ENCODE results near the gene ABLIM1.

The ABLIM1 gene

DNA sequence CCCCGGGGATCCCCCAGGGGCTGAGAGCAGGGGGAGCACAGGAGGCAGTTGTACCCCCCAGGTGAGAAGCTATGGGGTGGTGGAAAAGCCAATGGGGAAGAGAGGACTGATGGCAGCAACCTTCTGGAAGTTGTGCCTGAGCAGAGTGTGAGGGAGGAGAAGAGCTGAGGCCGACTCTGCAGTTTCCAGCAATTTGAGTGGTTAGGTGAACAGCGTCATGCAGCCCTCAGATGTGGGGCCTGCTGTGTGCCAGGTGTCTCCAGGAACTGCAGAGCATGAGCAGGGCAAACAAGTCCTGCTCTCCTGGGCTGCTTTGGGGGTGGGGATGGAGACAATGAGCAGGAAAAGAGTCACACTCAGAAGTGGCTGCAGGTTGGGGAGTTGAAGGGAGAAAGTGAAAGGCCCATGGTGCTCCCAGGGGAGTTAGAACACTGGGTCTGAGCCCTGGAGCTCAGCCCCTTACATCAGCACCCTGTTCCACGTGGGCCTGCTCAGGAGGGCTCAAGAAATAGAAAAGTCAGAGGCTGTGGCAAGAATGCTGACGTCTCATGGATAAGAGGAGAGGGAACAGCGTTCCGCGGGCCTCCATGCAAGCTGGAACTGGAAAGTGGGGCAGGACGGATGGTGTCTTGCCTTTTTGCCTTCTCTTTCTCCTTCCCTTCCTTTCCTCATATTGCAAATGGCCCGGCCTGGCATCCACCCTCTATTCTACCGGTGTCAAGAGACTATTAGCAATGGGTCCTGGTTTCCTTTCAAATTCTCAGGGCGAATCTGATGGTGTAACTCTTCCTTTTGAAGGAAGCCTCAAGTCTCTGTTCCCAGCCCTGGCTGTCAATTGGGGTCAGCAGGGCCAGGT lies 249.7 kb downstream of the ABLIM1 start:
- Histone ChIP-seq H3K9me3 (ENCODE audit: control insufficient read depth in 2 of 2, low read length in 2 of 2) (no peaks in the 10 kb centered on the region), H3K27me3 (ENCODE audit: control insufficient read depth in 2 of 2, insufficient read depth in 2 of 2, low read length in 2 of 2) (no peaks in the 10 kb centered on the region), H3K4me3 (ENCODE audit: low read length in 2 of 2) (no peak overlapping the region), H3K9ac (ENCODE audit: low read depth in 1 of 2, low read length in 2 of 2) (no peak overlapping the region), H3K36me3 (ENCODE audit: control insufficient read depth in 2 of 2, insufficient read depth in 2 of 2, low read length in 2 of 2) (no peaks in the 10 kb centered on the region), H3K4me1 (ENCODE audit: control insufficient read depth in 2 of 2, insufficient read depth in 2 of 2, low read length in 2 of 2) (peaks cover 3 to 6% of the 10 kb centered on the region in 2 donors), H3K27ac (ENCODE audit: low read depth in 2 of 2, low read length in 2 of 2) (no peak overlapping the region)

GRCh38 chr10:114406455-114406854 lies 251.6 kb downstream of the ABLIM1 start:
- peaks cover 3 to 7% of the 10 kb centered on the region in 2 donors for H3K4me1 ChIP-seq (ENCODE audit: control insufficient read depth in 2 of 2, insufficient read depth in 2 of 2, low read length in 2 of 2)
- H3K9ac ChIP-seq (ENCODE audit: low read depth in 1 of 2, low read length in 2 of 2), result no peak overlapping the region
- no peaks in the 10 kb centered on the region for H3K9me3 ChIP-seq (ENCODE audit: control insufficient read depth in 2 of 2, low read length in 2 of 2)
- H3K4me3 ChIP-seq (ENCODE audit: low read length in 2 of 2), result no peak overlapping the region
- H3K27me3 ChIP-seq (ENCODE audit: control insufficient read depth in 2 of 2, insufficient read depth in 2 of 2, low read length in 2 of 2), result peaks cover 0 to 3% of the 10 kb centered on the region in 2 donors
- H3K36me3 ChIP-seq (ENCODE audit: control insufficient read depth in 2 of 2, insufficient read depth in 2 of 2, low read length in 2 of 2), result no peaks in the 10 kb centered on the region
- no peak overlapping the region for H3K27ac ChIP-seq (ENCODE audit: low read depth in 2 of 2, low read length in 2 of 2)

DNA sequence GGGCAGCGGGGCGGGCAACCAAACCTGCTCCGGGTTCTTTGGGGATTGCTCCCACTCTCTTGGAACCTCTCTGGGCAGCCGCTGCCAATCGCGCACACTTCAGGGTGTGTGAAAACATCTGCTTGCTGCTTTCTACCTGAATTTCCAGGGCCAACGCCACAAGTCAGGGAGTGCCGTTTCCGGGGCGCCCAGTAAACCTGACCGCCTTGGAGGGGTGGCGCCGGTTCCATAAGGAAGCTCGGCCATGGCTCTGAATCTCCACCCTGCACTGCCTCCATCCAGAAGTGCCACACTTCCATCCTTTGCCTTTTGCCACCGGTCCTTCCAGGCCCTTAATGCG lies 253.1 kb downstream of the ABLIM1 start:
- Histone ChIP-seq H3K27ac (ENCODE audit: low read depth in 2 of 2, low read length in 2 of 2) (peak overlapping the region; percentile 70 to 85), H3K9ac (ENCODE audit: low read depth in 1 of 2, low read length in 2 of 2) (peak overlapping the region; percentile 41 to 65), H3K27me3 (ENCODE audit: control insufficient read depth in 2 of 2, insufficient read depth in 2 of 2, low read length in 2 of 2) (peaks cover 0 to 3% of the 10 kb centered on the region in 2 donors), H3K9me3 (ENCODE audit: control insufficient read depth in 2 of 2, low read length in 2 of 2) (no peaks in the 10 kb centered on the region), H3K4me3 (ENCODE audit: low read length in 2 of 2) (peak overlapping the region; percentile 57 to 59), H3K36me3 (ENCODE audit: control insufficient read depth in 2 of 2, insufficient read depth in 2 of 2, low read length in 2 of 2) (no peaks in the 10 kb centered on the region), H3K4me1 (ENCODE audit: control insufficient read depth in 2 of 2, insufficient read depth in 2 of 2, low read length in 2 of 2) (peaks cover 7 to 9% of the 10 kb centered on the region in 2 donors)

GRCh38 chr10:114404171-114405010 lies 253.7 kb downstream of the ABLIM1 start, which contains the start of gene AFAP1L2:
TSS of gene AFAP1L2 (minus strand) at chr10:114404502. CDS start at chr10:114404455, 47 bp downstream.
- Histone ChIP-seq H3K9ac (ENCODE audit: low read depth in 1 of 2, low read length in 2 of 2) (peak within 1 kb of the TSS; percentile 41 to 65), H3K4me1 (ENCODE audit: control insufficient read depth in 2 of 2, insufficient read depth in 2 of 2, low read length in 2 of 2) (peaks cover 7 to 9% of the 10 kb centered on the region in 2 donors), H3K36me3 (ENCODE audit: control insufficient read depth in 2 of 2, insufficient read depth in 2 of 2, low read length in 2 of 2) (no peaks in the 10 kb centered on the region), H3K27me3 (ENCODE audit: control insufficient read depth in 2 of 2, insufficient read depth in 2 of 2, low read length in 2 of 2) (peaks cover 0 to 3% of the 10 kb centered on the region in 2 donors), H3K4me3 (ENCODE audit: low read length in 2 of 2) (peak within 1 kb of the TSS; percentile 59 to 60), H3K9me3 (ENCODE audit: control insufficient read depth in 2 of 2, low read length in 2 of 2) (no peaks in the 10 kb centered on the region), H3K27ac (ENCODE audit: low read depth in 2 of 2, low read length in 2 of 2) (peak within 1 kb of the TSS; percentile 70 to 85)

DNA sequence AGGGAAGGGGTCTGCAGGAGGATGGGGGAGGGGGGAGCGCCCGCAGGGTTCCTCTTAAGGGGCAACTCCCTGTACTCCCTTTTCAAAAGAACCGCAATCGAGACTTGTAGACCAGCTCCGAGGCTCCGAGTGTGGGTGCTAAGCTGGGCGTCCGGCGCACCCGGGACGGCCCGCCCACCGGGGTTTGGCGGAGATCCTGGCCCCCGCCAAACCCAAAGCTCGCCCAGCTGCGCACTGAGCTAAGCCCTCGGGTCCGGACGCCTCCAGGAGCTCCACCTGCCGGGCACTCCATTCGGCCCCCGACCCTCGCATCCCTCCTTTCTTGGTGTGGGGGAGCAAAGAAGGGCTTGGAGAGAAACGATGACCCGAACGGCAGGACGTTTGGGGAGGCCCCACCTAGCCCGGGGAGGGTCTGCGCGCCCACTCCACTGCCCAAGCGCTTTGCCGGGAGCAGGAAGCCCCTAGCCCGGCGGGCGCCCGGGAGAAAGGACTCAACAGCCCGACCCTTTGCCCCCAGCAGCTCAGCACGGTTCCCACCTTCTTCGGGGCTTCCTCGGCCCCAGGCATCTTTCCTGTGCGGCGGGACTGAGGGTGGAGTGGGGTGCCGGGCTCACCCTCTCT lies 254.4 kb downstream of the ABLIM1 start:
- Histone ChIP-seq H3K27me3 (ENCODE audit: control insufficient read depth in 2 of 2, insufficient read depth in 2 of 2, low read length in 2 of 2) (peaks cover 0 to 3% of the 10 kb centered on the region in 2 donors), H3K4me1 (ENCODE audit: control insufficient read depth in 2 of 2, insufficient read depth in 2 of 2, low read length in 2 of 2) (peaks cover 7 to 9% of the 10 kb centered on the region in 2 donors), H3K36me3 (ENCODE audit: control insufficient read depth in 2 of 2, insufficient read depth in 2 of 2, low read length in 2 of 2) (peaks cover 0 to 2% of the 10 kb centered on the region in 2 donors), H3K4me3 (ENCODE audit: low read length in 2 of 2) (peak overlapping the region; percentile 51 to 60), H3K9me3 (ENCODE audit: control insufficient read depth in 2 of 2, low read length in 2 of 2) (no peaks in the 10 kb centered on the region), H3K27ac (ENCODE audit: low read depth in 2 of 2, low read length in 2 of 2) (peak overlapping the region; percentile 70 to 85), H3K9ac (ENCODE audit: low read depth in 1 of 2, low read length in 2 of 2) (peak overlapping the region; percentile 37 to 65)

- Histone ChIP-seq H3K4me1 (ENCODE audit: control insufficient read depth in 2 of 2, insufficient read depth in 2 of 2, low read length in 2 of 2) (peaks cover 7 to 11% of the 10 kb centered on the region in 2 donors), H3K27ac (ENCODE audit: low read depth in 2 of 2, low read length in 2 of 2) (peak overlapping the region; percentile 70 to 85), H3K27me3 (ENCODE audit: control insufficient read depth in 2 of 2, insufficient read depth in 2 of 2, low read length in 2 of 2) (peaks cover 0 to 3% of the 10 kb centered on the region in 2 donors), H3K36me3 (ENCODE audit: control insufficient read depth in 2 of 2, insufficient read depth in 2 of 2, low read length in 2 of 2) (peaks cover 0 to 4% of the 10 kb centered on the region in 2 donors), H3K9ac (ENCODE audit: low read depth in 1 of 2, low read length in 2 of 2) (peak overlapping the region; percentile 37 to 65), H3K9me3 (ENCODE audit: control insufficient read depth in 2 of 2, low read length in 2 of 2) (no peaks in the 10 kb centered on the region), H3K4me3 (ENCODE audit: low read length in 2 of 2) (peak overlapping the region; percentile 51 to 60)
Measured at GRCh38 chr10:114402871-114403540, 255.1 kb downstream of the ABLIM1 start.

- Histone ChIP-seq H3K36me3 (ENCODE audit: control insufficient read depth in 2 of 2, insufficient read depth in 2 of 2, low read length in 2 of 2) (peaks cover 0 to 4% of the 10 kb centered on the region in 2 donors), H3K27me3 (ENCODE audit: control insufficient read depth in 2 of 2, insufficient read depth in 2 of 2, low read length in 2 of 2) (peaks cover 0 to 3% of the 10 kb centered on the region in 2 donors), H3K9me3 (ENCODE audit: control insufficient read depth in 2 of 2, low read length in 2 of 2) (no peaks in the 10 kb centered on the region), H3K9ac (ENCODE audit: low read depth in 1 of 2, low read length in 2 of 2) (no peak overlapping the region), H3K4me1 (ENCODE audit: control insufficient read depth in 2 of 2, insufficient read depth in 2 of 2, low read length in 2 of 2) (peaks cover 7 to 12% of the 10 kb centered on the region in 2 donors), H3K4me3 (ENCODE audit: low read length in 2 of 2) (no peak overlapping the region), H3K27ac (ENCODE audit: low read depth in 2 of 2, low read length in 2 of 2) (no peak overlapping the region)
Measured at GRCh38 chr10:114402233-114402632, 255.8 kb downstream of the ABLIM1 start.

DNA sequence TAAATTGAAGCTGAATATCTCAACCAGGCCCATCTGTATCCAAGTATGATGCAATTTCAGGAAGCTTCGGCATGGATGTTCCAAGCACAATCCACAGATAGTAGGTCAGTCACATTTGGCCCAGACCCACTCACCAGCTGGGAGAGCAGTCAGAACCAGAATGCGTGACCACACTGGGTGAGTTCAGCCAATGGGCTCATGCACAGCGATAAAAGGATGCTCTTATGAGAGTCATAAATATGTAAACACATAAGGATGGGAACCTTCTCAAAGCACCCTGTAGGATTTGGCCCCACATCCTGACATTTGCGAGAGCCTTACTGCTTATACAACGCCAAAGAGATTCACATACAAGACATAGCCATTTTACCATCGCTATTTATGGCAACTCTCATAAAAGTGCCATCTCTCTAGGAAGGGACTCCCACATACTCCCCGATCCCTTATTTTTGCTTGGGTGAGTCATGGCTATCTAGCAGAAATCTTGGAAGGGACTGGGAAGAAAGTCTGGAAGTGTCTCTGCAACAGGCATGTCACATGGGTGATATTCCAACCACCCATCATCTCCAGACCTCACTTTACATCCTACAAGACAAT lies 256.8 kb downstream of the ABLIM1 start:
- peaks cover 0 to 3% of the 10 kb centered on the region in 2 donors for H3K27me3 ChIP-seq (ENCODE audit: control insufficient read depth in 2 of 2, insufficient read depth in 2 of 2, low read length in 2 of 2)
- H3K4me3 ChIP-seq (ENCODE audit: low read length in 2 of 2), result no peak overlapping the region
- no peaks in the 10 kb centered on the region for H3K9me3 ChIP-seq (ENCODE audit: control insufficient read depth in 2 of 2, low read length in 2 of 2)
- H3K9ac ChIP-seq (ENCODE audit: low read depth in 1 of 2, low read length in 2 of 2), result no peak overlapping the region
- peak overlapping the region; percentile 21 to 43 for H3K27ac ChIP-seq (ENCODE audit: low read depth in 2 of 2, low read length in 2 of 2)
- peaks cover 7 to 12% of the 10 kb centered on the region in 2 donors for H3K4me1 ChIP-seq (ENCODE audit: control insufficient read depth in 2 of 2, insufficient read depth in 2 of 2, low read length in 2 of 2)
- H3K36me3 ChIP-seq (ENCODE audit: control insufficient read depth in 2 of 2, insufficient read depth in 2 of 2, low read length in 2 of 2), result peaks cover 0 to 4% of the 10 kb centered on the region in 2 donors

- H3K36me3 ChIP-seq (ENCODE audit: control insufficient read depth in 2 of 2, insufficient read depth in 2 of 2, low read length in 2 of 2), result peaks cover 0 to 4% of the 10 kb centered on the region in 2 donors
- peaks cover 0 to 3% of the 10 kb centered on the region in 2 donors for H3K27me3 ChIP-seq (ENCODE audit: control insufficient read depth in 2 of 2, insufficient read depth in 2 of 2, low read length in 2 of 2)
- H3K27ac ChIP-seq (ENCODE audit: low read depth in 2 of 2, low read length in 2 of 2), result no peak overlapping the region
- peaks cover 7 to 12% of the 10 kb centered on the region in 2 donors for H3K4me1 ChIP-seq (ENCODE audit: control insufficient read depth in 2 of 2, insufficient read depth in 2 of 2, low read length in 2 of 2)
- H3K9me3 ChIP-seq (ENCODE audit: control insufficient read depth in 2 of 2, low read length in 2 of 2), result no peaks in the 10 kb centered on the region
- H3K9ac ChIP-seq (ENCODE audit: low read depth in 1 of 2, low read length in 2 of 2), result no peak overlapping the region
- H3K4me3 ChIP-seq (ENCODE audit: low read length in 2 of 2), result no peak overlapping the region
Measured at GRCh38 chr10:114400091-114400490, 258.0 kb downstream of the ABLIM1 start.

Data from mucosa of rectum (tissue), 2 donors.